ENCODE measurements around the gene ANO2.
A peak's percentile ranks its signal among the peaks of the same experiment; 100 is the strongest.

ANO2 gene

DNA sequence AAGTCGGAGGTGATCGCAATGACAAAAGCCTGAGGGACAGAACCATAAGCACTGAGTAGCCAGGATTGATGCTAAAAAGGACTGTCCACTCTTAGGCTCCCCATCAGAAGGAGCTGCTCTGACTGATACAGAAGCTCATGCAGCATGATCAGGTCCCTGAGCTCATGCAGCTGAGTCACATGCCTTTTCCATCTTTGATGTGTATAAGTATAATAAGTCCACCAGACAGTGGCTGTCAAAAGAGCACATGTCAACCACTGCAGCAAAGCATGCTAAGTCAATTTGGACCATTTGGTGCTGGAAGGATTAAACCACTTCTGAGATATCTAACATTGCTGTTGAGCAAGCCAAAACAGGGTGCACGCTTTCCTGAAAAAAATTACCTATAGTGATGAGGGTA lies 369.1 kb downstream of the ANO2 start:
- Mint-ChIP-seq H3K36me3 (ENCODE audit: low read depth) (no peaks in the 10 kb centered on the region), H3K9me3 (no peaks in the 10 kb centered on the region), H3K27ac (no peak overlapping the region), H3K4me3 (no peak overlapping the region), H3K27me3 (ENCODE audit: low read depth, poor library complexity) (peaks cover 3% of the 10 kb centered on the region), H3K4me1 (peaks cover 44% of the 10 kb centered on the region)
- DNase-seq: no peak
- TF ChIP-seq, protein P1, sequence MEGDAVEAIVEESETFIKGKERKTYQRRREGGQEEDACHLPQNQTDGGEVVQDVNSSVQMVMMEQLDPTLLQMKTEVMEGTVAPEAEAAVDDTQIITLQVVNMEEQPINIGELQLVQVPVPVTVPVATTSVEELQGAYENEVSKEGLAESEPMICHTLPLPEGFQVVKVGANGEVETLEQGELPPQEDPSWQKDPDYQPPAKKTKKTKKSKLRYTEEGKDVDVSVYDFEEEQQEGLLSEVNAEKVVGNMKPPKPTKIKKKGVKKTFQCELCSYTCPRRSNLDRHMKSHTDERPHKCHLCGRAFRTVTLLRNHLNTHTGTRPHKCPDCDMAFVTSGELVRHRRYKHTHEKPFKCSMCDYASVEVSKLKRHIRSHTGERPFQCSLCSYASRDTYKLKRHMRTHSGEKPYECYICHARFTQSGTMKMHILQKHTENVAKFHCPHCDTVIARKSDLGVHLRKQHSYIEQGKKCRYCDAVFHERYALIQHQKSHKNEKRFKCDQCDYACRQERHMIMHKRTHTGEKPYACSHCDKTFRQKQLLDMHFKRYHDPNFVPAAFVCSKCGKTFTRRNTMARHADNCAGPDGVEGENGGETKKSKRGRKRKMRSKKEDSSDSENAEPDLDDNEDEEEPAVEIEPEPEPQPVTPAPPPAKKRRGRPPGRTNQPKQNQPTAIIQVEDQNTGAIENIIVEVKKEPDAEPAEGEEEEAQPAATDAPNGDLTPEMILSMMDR (IDR thresholded peaks at IDR 0.05): no peak

DNA sequence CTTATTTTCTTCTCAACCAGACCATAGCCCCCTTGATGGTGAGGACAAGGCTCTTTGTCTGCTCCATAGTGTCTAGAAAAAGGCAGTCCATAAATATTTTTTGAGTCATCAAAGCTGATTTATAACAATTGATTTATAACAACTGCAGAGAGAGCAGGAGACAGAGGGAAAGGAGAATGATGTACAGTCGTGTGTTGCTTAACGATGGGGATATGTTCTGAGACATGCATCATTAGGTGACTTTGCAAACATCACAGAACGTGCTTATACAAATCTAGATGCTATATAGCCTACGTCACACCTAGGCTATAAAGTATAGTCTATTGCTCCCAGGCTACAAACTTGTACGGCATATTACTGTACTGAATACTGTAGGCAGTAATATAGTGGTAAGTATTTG lies 369.8 kb downstream of the ANO2 start:
- no peak for DNase-seq
- H3K36me3 Mint-ChIP-seq (ENCODE audit: low read depth): no peaks in the 10 kb centered on the region
- TF ChIP-seq, protein P1 (IDR thresholded peaks at IDR 0.05): no peak
- peaks cover 3% of the 10 kb centered on the region for H3K27me3 Mint-ChIP-seq (ENCODE audit: low read depth, poor library complexity)
- peaks cover 47% of the 10 kb centered on the region for H3K4me1 Mint-ChIP-seq
- H3K9me3 Mint-ChIP-seq: no peaks in the 10 kb centered on the region
- H3K27ac Mint-ChIP-seq: no peak overlapping the region
- H3K4me3 Mint-ChIP-seq: no peak overlapping the region

DNA sequence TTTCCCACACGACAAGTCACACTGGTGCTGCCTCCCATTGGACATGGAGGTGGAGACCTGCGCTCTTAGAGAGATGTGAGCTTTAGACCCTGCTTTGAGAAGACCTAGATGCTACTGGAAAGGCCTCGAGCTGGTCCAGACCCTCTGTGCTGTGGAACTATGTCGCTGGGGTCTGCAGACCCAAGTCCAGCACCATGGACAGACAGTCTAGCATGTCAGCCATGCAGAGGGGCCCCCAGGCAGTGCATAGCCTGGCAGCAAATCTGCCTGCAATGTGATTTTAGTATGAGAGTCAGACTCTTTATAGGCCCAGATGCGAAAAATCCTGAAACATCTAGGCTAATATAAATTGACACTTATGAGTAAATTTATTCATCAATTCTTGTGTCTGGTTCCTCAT lies 371.7 kb downstream of the ANO2 start:
- Mint-ChIP-seq H3K36me3 (ENCODE audit: low read depth) (no peaks in the 10 kb centered on the region), H3K4me1 (peaks cover 53% of the 10 kb centered on the region), H3K27me3 (ENCODE audit: low read depth, poor library complexity) (peaks cover 2% of the 10 kb centered on the region), H3K27ac (no peak overlapping the region), H3K4me3 (no peak overlapping the region), H3K9me3 (no peaks in the 10 kb centered on the region)
- TF ChIP-seq, protein P1 (IDR thresholded peaks at IDR 0.05): no peak
- no peak for DNase-seq

DNA sequence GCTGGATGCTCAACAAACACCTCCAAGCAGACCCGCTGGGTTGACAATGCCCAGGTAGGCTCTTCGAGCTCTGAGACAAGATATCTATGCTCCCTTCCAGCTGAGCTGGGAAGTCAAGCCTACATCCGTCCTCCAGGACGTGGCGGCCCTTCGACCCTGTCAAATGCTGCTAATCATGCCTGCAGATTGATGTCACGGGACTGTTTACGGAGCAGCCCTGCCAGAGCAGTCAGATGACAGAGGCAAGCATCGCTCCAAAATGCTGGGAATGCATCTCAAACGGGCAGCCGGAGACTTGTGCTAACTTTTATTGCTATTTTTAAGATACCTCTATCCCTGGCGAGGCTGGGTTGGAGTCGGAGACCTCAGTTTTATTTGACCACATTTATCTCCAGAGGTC lies 373.9 kb downstream of the ANO2 start:
- Mint-ChIP-seq H3K9me3 (no peaks in the 10 kb centered on the region), H3K36me3 (ENCODE audit: low read depth) (no peaks in the 10 kb centered on the region), H3K27me3 (ENCODE audit: low read depth, poor library complexity) (peaks cover 8% of the 10 kb centered on the region), H3K4me3 (no peak overlapping the region), H3K27ac (peak overlapping the region; percentile 23), H3K4me1 (peaks cover 56% of the 10 kb centered on the region)
- peak; percentile 37 for DNase-seq
- TF ChIP-seq, protein P1 (IDR thresholded peaks at IDR 0.05): no peak

DNA sequence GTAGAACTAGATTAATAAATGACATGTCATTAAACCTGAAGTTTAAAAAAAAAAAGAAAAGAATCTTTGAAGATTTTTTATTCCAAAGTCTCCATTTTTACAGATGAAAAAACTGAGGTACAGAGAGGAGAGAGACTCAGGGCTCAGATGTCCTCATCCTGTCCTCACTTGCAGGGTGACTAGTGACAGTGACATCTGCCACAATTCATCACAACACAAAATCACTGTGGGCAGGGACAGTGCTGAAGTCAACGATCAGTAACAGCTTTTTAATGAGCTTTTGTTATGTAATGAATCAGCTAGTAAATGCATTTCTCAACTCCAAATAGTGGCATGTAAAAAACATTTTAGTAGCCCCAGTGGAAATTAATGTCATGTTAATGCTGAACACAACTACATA lies 374.6 kb downstream of the ANO2 start:
- Mint-ChIP-seq H3K27me3 (ENCODE audit: low read depth, poor library complexity) (peaks cover 11% of the 10 kb centered on the region), H3K4me3 (no peak overlapping the region), H3K4me1 (peaks cover 57% of the 10 kb centered on the region), H3K27ac (no peak overlapping the region), H3K9me3 (no peaks in the 10 kb centered on the region), H3K36me3 (ENCODE audit: low read depth) (no peaks in the 10 kb centered on the region)
- no peak for DNase-seq
- TF ChIP-seq, protein P1 (IDR thresholded peaks at IDR 0.05): no peak

DNA sequence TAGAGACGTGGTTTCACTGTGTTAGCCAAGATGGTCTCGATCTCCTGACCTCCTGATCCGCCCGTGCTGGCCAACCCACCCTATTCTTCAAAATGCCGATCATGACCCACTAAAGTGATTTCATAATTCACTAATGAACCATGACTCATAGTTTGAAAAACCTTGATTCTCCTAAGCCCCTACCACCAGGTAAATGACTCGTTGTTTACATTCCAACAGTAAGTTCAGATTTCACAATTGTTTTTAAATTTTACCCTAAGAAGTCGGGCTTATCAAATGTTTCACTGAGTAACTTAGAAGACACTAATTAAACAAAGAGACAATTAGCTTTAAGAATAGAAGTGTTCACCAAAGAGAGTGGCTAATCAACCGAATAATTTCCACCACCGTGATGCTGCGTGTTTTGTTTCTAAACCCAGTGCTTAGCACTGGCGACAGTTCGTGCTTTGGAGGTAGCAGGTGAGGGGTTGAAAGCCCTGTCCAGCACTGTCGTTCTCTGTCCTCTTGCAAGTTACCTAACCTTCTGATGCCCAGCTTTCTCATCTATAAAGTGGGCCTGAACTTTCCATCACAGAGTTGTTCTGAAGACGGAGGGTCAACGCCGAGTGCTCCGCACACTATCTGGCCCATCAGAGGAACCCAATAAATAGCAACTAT lies 376.6 kb downstream of the ANO2 start:
- Mint-ChIP-seq H3K36me3 (ENCODE audit: low read depth) (no peaks in the 10 kb centered on the region), H3K27ac (no peak overlapping the region), H3K9me3 (no peaks in the 10 kb centered on the region), H3K4me3 (no peak overlapping the region), H3K4me1 (peaks cover 57% of the 10 kb centered on the region), H3K27me3 (ENCODE audit: low read depth, poor library complexity) (peaks cover 19% of the 10 kb centered on the region)
- TF ChIP-seq, protein P1 (IDR thresholded peaks at IDR 0.05): no peak
- no peak for DNase-seq
